ENCODE results near the gene QPRT. TPM values are rescaled to one million over a fixed set of nuclear protein-coding genes. Genes with fewer than 3 reads are reported as not detected.

Gene QPRT
- not detected in 2 replicates for total RNA-seq

GRCh38 chr16:29678691-29679267, at the start of gene QPRT:
Gene QPRT, plus strand, starts transcription at chr16:29679180. Its CDS starts 18 bp downstream, at chr16:29679198.

GRCh38 chr16:29663016-29663806, 15.8 kb upstream of the QPRT start, which contains the start of gene SPN:
Gene SPN, plus strand, starts transcription at chr16:29663247. Its CDS starts 482 bp downstream, at chr16:29663729.

DNA sequence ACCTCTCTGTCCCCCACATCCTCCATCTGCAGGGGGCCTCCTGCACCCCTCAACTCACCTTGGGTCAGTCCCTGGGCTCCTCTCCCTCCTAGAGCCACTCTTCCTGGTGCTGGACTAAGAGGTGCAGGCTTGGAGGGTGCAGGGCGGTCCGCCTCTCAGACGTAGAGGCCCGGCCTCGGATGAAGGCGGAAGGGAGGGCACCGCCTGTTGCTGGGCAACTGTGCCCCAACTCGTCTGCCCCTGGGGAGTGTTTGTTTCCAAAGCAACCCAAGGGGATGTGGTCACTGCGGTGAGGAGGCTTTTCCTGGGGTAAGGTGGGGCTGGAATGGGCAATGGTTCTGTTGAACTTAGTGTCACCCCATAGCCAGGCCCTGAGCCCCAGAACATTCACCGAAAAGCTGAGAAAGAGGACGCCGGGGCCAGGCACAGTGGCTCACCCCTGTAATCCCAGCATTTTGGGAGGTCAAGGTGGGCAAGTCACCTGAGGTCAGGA, 66.9 kb downstream of the QPRT start, which contains the start of gene C16orf54:
Gene C16orf54 (minus strand): TSS at position 138 of the 493 bp plus-strand sequence. CDS start 1,039 bp downstream, outside the sequence.

Other genes with a start within 250 kb of the QPRT start
- 14.1 and 22.7 TPM in 2 replicates for gene BOLA2, start 224.8 kb upstream of the QPRT start, total RNA-seq
- gene SLX1B, start 224.6 kb upstream of the QPRT start, total RNA-seq = 29.3 and 48.5 TPM in 2 replicates
- 30.4 and 38.4 TPM in 2 replicates for gene SULT1A4, start 219.3 kb upstream of the QPRT start, total RNA-seq
- 5.1 and 10.1 TPM in 2 replicates for gene NPIPB12, start 172.8 kb upstream of the QPRT start, total RNA-seq
- not detected in 2 replicates for gene SPN, start 15.9 kb upstream of the QPRT start, total RNA-seq
- gene C16orf54, start 66.8 kb downstream of the QPRT start, total RNA-seq = not detected in 2 replicates
- gene ZG16, start 99.1 kb downstream of the QPRT start, total RNA-seq = not detected in 2 replicates
- 67.1 and 77.1 TPM in 2 replicates for gene KIF22, start 111.6 kb downstream of the QPRT start, total RNA-seq
- gene MAZ, start 127.3 kb downstream of the QPRT start, total RNA-seq = 138 and 171 TPM in 2 replicates
- not detected in 2 replicates for gene PRRT2, start 133.0 kb downstream of the QPRT start, total RNA-seq
- 34.6 and 37.6 TPM in 2 replicates for gene PAGR1, start 137.0 kb downstream of the QPRT start, total RNA-seq
- gene MVP, start 141.3 kb downstream of the QPRT start, total RNA-seq = 320 and 330 TPM in 2 replicates
- gene CDIPT, start 184.0 kb downstream of the QPRT start, total RNA-seq = 78.5 and 87.1 TPM in 2 replicates
- gene SEZ6L2, start 220.4 kb downstream of the QPRT start, total RNA-seq = 0.27 and 0.74 TPM in 2 replicates
- gene ASPHD1, start 221.3 kb downstream of the QPRT start, total RNA-seq = 0.07 and 0.34 TPM in 2 replicates
- 6.9 and 10.1 TPM in 2 replicates for gene KCTD13, start 247.0 kb downstream of the QPRT start, total RNA-seq